Astrocyte (in vitro differentiated cells and primary cell): ENCODE data around the gene MUC21.

Experiments used
- EZH2 ChIP-seq: IDR thresholded peaks from 2 replicates; pipeline ENCODE4 v1.6.1; 2012; ENCODE audit warnings: mild to moderate bottlenecking, low read length, inconsistent platforms; ENCODE audit not compliant: insufficient read depth
- TF ChIP-seq, protein P1 (sequence below): IDR thresholded peaks from 2 replicates; pipeline ENCODE4 v1.5.1; 2011; ENCODE audit warnings: low read depth, mild to moderate bottlenecking, inconsistent platforms, low read length, moderate library complexity; ENCODE audit not compliant: insufficient read depth

GRCh38 chr6:30965140-30965601, 18.3 kb upstream of the MUC21 start:
- TF ChIP-seq, protein P1, sequence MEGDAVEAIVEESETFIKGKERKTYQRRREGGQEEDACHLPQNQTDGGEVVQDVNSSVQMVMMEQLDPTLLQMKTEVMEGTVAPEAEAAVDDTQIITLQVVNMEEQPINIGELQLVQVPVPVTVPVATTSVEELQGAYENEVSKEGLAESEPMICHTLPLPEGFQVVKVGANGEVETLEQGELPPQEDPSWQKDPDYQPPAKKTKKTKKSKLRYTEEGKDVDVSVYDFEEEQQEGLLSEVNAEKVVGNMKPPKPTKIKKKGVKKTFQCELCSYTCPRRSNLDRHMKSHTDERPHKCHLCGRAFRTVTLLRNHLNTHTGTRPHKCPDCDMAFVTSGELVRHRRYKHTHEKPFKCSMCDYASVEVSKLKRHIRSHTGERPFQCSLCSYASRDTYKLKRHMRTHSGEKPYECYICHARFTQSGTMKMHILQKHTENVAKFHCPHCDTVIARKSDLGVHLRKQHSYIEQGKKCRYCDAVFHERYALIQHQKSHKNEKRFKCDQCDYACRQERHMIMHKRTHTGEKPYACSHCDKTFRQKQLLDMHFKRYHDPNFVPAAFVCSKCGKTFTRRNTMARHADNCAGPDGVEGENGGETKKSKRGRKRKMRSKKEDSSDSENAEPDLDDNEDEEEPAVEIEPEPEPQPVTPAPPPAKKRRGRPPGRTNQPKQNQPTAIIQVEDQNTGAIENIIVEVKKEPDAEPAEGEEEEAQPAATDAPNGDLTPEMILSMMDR, result no peak
- TF ChIP-seq EZH2, result no peak
